HepG2 (cell line): ENCODE measurements around the gene SLAIN2. TPM values are rescaled to one million over a fixed set of nuclear protein-coding genes. Genes with fewer than 3 reads are reported as not detected.

Experiments
- ATAC-seq: fragments of 200-7000 bp; cut with Tn5 transposase; 3 replicates; pipeline ENCODE4 v1.9.1; 2020; ENCODE audit warnings: mild to moderate bottlenecking, moderate library complexity
- BruUV-seq: library from RNA; stranded (reverse); fragments of 400-500 nt; replicated peaks from 2 replicates; lab custom pipeline; 2021; lab: Mats Ljungman, UMichigan
- CTCF ChIA-PET: fragments of 300-600 bp; formaldehyde crosslinking; extraction: SDS; loops from one replicate; lab custom pipeline; 2021; ENCODE audit warnings: low total read pairs, inconsistent platforms, low intra/inter-chr PET ratio; lab: Yijun Ruan, JAX
- POLR2A ChIA-PET: fragments of 350-600 bp; sonication (Branson Sonifier 250); formaldehyde crosslinking; loops from one replicate; lab custom pipeline; 2020; ENCODE audit warnings: antibody characterized with exemption, inconsistent platforms; lab: Yijun Ruan, JAX
- DNase-seq: peaks from one replicate; pipeline ENCODE4 v3.0.0-alpha.2; 2015; ENCODE audit warnings: low spot score
- FAIRE-seq: peaks from 3 replicates; lab custom pipeline; 2011; peaks lifted over from hg19 to GRCh38; lab: Jason Lieb, UNC
- H2AFZ ChIP-seq: one replicate; pipeline ENCODE4 v1.6.1; 2011; ENCODE audit warnings: low read length, inconsistent platforms
- H3K27ac ChIP-seq: fragments of 300-600 bp; 3 replicates; pipeline ENCODE4 v1.8.0; 2011; ENCODE audit warnings: mixed run types, mild to moderate bottlenecking, mixed read lengths, low read length, inconsistent platforms; ENCODE audit not compliant: insufficient read depth; ENCODE audit errors: extremely low read length
- H3K27me3 ChIP-seq, 2 experiments: fragments of 200-600 bp in 1 of 2; 2 replicates in 1 of 2; 3 replicates in 1 of 2; pipeline versions ENCODE4 v1.6.0 to v1.8.0; 2011; ENCODE audit warnings: low read length in 2 of 2, mild to moderate bottlenecking in 2 of 2, moderate library complexity in 2 of 2, inconsistent platforms in 1 of 2; ENCODE audit not compliant: insufficient read depth in 2 of 2, control insufficient read depth in 1 of 2
- H3K36me3 ChIP-seq, 2 experiments: fragments of 200-600 bp in 1 of 2; replicated peaks in 1 of 2; 2 replicates in 1 of 2; 3 replicates in 1 of 2; pipeline versions ENCODE4 v1.5.1 to v1.8.0; 2011; ENCODE audit warnings: low read length in 2 of 2, inconsistent platforms in 1 of 2; ENCODE audit not compliant: insufficient read depth in 2 of 2, control insufficient read depth in 1 of 2
- H3K4me1 ChIP-seq: 2 replicates; pipeline ENCODE4 v1.5.1; 2012; ENCODE audit warnings: low read length, inconsistent platforms; ENCODE audit not compliant: insufficient read depth
- H3K4me2 ChIP-seq: 2 replicates; pipeline ENCODE4 v1.6.0; 2011; ENCODE audit warnings: low read depth, low read length, inconsistent platforms
- H3K4me3 ChIP-seq, 3 experiments: fragments of 200-600 bp in 1 of 3; sonication (generic), shearing (Covaris generic) in 1 of 3; replicated peaks in 1 of 3; 2 replicates each; pipeline ENCODE4 v1.5.1; 2011 to 2016; ENCODE audit warnings: low read length in 3 of 3, inconsistent platforms in 2 of 3, low read depth in 2 of 3, mild to moderate bottlenecking in 2 of 3, control low read depth in 1 of 3, mixed read lengths in 1 of 3; ENCODE audit not compliant: insufficient read depth in 1 of 3
- H3K79me2 ChIP-seq: one replicate; pipeline ENCODE4 v1.6.1; 2011; ENCODE audit warnings: low read length, inconsistent platforms; ENCODE audit not compliant: insufficient read depth
- H3K9ac ChIP-seq: 2 replicates; pipeline ENCODE4 v1.6.0; 2011; ENCODE audit warnings: mild to moderate bottlenecking, low read depth, low read length, inconsistent platforms; ENCODE audit not compliant: insufficient read depth
- H3K9me3 ChIP-seq: 2 replicates; pipeline ENCODE4 v1.5.1; 2012; ENCODE audit warnings: mild to moderate bottlenecking, low read length
- H4K20me1 ChIP-seq: 2 replicates; pipeline ENCODE4 v1.6.0; 2011; ENCODE audit warnings: inconsistent platforms, mild to moderate bottlenecking, low read length, moderate library complexity; ENCODE audit not compliant: insufficient read depth
- FOXC1 ChIP-seq: sonication (generic); formaldehyde crosslinking; IDR thresholded peaks from 2 replicates; pipeline ENCODE4 v1.8.0; 2022; ENCODE audit warnings: mild to moderate bottlenecking, missing genetic modification reagents, borderline replicate concordance
- GPN1 ChIP-seq: sonication (generic); formaldehyde crosslinking; IDR thresholded peaks from 2 replicates; pipeline ENCODE4 v1.5.1; 2020; ENCODE audit warnings: missing genetic modification reagents, borderline replicate concordance
- KMT2A ChIP-seq: sonication (generic); formaldehyde crosslinking; IDR thresholded peaks from 2 replicates; pipeline ENCODE4 v1.4.0; 2020; ENCODE audit warnings: missing genetic modification reagents
- MTA1 ChIP-seq: sonication (generic); formaldehyde crosslinking; IDR thresholded peaks from 2 replicates; pipeline ENCODE4 v1.4.0; 2020; ENCODE audit warnings: missing genetic modification reagents, mild to moderate bottlenecking, borderline replicate concordance
- NR2F1 ChIP-seq, 2 experiments: fragments of 450-650 bp in 1 of 2; formaldehyde crosslinking in 1 of 2; IDR thresholded peaks; 2 replicates each; pipeline versions ENCODE4 v1.5.0 to v1.6.1; 2016 to 2020; ENCODE audit warnings: mild to moderate bottlenecking in 1 of 2, missing compliant biosample characterization in 1 of 2, missing genetic modification reagents in 1 of 2, moderate library complexity in 1 of 2
- RXRB ChIP-seq: IDR thresholded peaks from 2 replicates; pipeline ENCODE4 v1.6.1; 2016; ENCODE audit warnings: borderline replicate concordance, missing genetic modification reagents, missing compliant biosample characterization
- TEF ChIP-seq: sonication (generic); formaldehyde crosslinking; IDR thresholded peaks from 2 replicates; pipeline ENCODE4 v1.5.0; 2020; ENCODE audit warnings: missing genetic modification reagents
- ZC3H13 ChIP-seq: sonication (generic); formaldehyde crosslinking; IDR thresholded peaks from 2 replicates; pipeline ENCODE4 v1.8.1; 2023; ENCODE audit warnings: mild to moderate bottlenecking, missing genetic modification reagents, moderate library complexity
- ZFP36L2 ChIP-seq: sonication (generic); formaldehyde crosslinking; IDR thresholded peaks from 2 replicates; pipeline ENCODE4 v1.4.0; 2020; ENCODE audit warnings: missing genetic modification reagents
- ZNF224 ChIP-seq: sonication (generic); formaldehyde crosslinking; IDR thresholded peaks from 2 replicates; pipeline ENCODE4 v1.5.0; 2020; ENCODE audit warnings: mild to moderate bottlenecking, missing genetic modification reagents
- ZNF367 ChIP-seq: sonication (generic); formaldehyde crosslinking; IDR thresholded peaks from 2 replicates; pipeline ENCODE4 v1.4.0; 2020; ENCODE audit warnings: missing genetic modification reagents, borderline replicate concordance
- ZNF747 ChIP-seq: sonication (generic); formaldehyde crosslinking; IDR thresholded peaks from 2 replicates; pipeline ENCODE4 v1.8.1; 2023; ENCODE audit warnings: missing genetic modification reagents, mild to moderate bottlenecking, borderline replicate concordance
- ZSCAN5A ChIP-seq: sonication (generic); formaldehyde crosslinking; IDR thresholded peaks from 2 replicates; pipeline ENCODE4 v1.8.0; 2022; ENCODE audit warnings: mild to moderate bottlenecking, missing genetic modification reagents, borderline replicate concordance
- ZSCAN9 ChIP-seq: IDR thresholded peaks from 2 replicates; pipeline ENCODE4 v1.6.1; 2016; ENCODE audit warnings: borderline replicate concordance
- WGBS: methylation state at CpG from one replicate; pipeline ENCODE4 v1.1.6; 2017; ENCODE audit warnings: low lambda C conversion rate; 5-methylcytosine and 5-hydroxymethylcytosine counted together
- in situ Hi-C: cut with HindIII; loops from 2 replicates; pipeline ENCODE4 v1.10.0; 2017; ENCODE audit warnings: low pct_unique_long_range_greater_than_20kb; ENCODE audit not compliant: extremely low pct_ligation_motif_present
- intact Hi-C: fragments of 100-400 bp; cut with micrococcal nuclease; formaldehyde crosslinking; loops from one replicate; pipeline ENCODE4 v1.10.0; 2022; ENCODE audit not compliant: unreplicated experiment
- polyA plus RNA-seq, 8 experiments: library from polyadenylated mRNA; depleted of rRNA in 3 of 8; stranded (reverse) in 7 of 8; unstranded in 1 of 8; fragments of >200 nt; fragmentation: Illumina TruSeq in 4 of 8; extraction: Trizol in 4 of 8; gene quantifications; 2 replicates each; pipeline versions ENCODE4 v1.2.1 to v1.2.3, GENCODE V29; 2011 to 2016; ENCODE audit warnings: low read depth in 4 of 8, missing spikeins in 1 of 8, mixed read lengths in 1 of 8; ENCODE audit not compliant: insufficient read depth in 1 of 8
- total RNA-seq, 5 experiments: library from RNA; depleted of rRNA; stranded (reverse); fragments of >200 nt; fragmentation: Illumina TruSeq; extraction: Trizol; gene quantifications; 2 replicates each; pipeline ENCODE4 v1.2.3, GENCODE V29; 2016; ENCODE audit warnings: low read depth in 1 of 5
- TF ChIP-seq, protein P1 (sequence below): sonication (generic); formaldehyde crosslinking; IDR thresholded peaks from 2 replicates; pipeline ENCODE4 v1.4.0; 2020; ENCODE audit warnings: mild to moderate bottlenecking, low read depth, missing genetic modification reagents
- TF ChIP-seq, protein P2 (sequence below): sonication (generic); formaldehyde crosslinking; IDR thresholded peaks from 2 replicates; pipeline ENCODE4 v1.5.0; 2020; ENCODE audit warnings: missing genetic modification reagents

Gene SLAIN2
- total and polyA plus RNA-seq, 2 of the 13 experiments (the other 11 are each of a cell fraction or from before 2014, with no cell fraction given) = 20.7 to 22.5 TPM

DNA sequence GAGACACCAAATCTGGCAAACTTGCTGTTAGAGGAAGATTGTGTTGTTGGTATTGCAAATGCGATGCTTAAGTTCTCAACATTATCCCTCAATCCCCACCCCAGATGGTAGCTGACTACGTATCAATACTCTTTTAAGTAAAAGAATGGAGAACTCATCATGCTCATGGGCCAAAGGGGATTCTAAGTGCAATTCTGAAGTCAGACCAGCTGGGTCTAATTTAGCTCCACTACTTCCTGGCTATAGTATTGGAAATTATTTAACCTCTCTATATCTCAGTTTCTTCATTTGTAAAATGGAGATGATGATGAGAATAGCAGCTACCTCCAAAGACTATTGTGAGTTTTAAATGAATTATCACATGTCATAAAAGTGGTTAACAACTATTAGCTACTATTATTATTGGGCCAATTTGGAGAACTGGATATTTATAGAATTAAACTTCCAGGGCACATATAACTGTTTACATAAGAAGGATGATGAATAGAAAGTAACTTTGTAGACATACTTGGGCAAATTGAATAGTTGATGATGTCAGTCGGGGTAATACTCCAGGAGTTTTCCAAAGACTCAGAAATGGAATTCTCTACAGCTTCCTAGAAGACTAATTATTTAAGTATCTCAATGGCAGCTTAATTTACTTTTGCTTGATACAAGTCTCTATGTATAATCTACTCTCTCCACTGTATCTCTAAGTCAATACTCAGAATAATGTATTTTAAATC is 5.0 kb upstream of the SLAIN2 start:
- ATAC-seq = no peak
- FAIRE-seq = no peak
- intact Hi-C loops = no loop called here
- H3K4me1 ChIP-seq = peaks cover 24% of the 10 kb centered on the region
- TF ChIP-seq RXRB (CRISPR knock-in tag) (no peak), ZC3H13 (CRISPR knock-in tag) (no peak), TEF (no peak), ZNF367 (CRISPR knock-in tag) (no peak), ZSCAN5A (no peak), ZNF224 (no peak), NR2F1 (CRISPR knock-in tag; IDR thresholded peaks at IDR 0.05) (no peak), ZNF747 (CRISPR knock-in tag) (no peak), ZFP36L2 (no peak), MTA1 (no peak), FOXC1 (CRISPR knock-in tag) (no peak), ZSCAN9 (CRISPR knock-in tag) (no peak), GPN1 (CRISPR knock-in tag) (no peak), KMT2A (CRISPR knock-in tag) (no peak)
- TF ChIP-seq, protein P1, sequence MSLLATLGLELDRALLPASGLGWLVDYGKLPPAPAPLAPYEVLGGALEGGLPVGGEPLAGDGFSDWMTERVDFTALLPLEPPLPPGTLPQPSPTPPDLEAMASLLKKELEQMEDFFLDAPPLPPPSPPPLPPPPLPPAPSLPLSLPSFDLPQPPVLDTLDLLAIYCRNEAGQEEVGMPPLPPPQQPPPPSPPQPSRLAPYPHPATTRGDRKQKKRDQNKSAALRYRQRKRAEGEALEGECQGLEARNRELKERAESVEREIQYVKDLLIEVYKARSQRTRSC (CRISPR knock-in tag) = no peak
- TF ChIP-seq, protein P2, sequence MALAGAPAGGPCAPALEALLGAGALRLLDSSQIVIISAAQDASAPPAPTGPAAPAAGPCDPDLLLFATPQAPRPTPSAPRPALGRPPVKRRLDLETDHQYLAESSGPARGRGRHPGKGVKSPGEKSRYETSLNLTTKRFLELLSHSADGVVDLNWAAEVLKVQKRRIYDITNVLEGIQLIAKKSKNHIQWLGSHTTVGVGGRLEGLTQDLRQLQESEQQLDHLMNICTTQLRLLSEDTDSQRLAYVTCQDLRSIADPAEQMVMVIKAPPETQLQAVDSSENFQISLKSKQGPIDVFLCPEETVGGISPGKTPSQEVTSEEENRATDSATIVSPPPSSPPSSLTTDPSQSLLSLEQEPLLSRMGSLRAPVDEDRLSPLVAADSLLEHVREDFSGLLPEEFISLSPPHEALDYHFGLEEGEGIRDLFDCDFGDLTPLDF (CRISPR knock-in tag) = no peak
- no peak overlapping the region for H2AFZ ChIP-seq
- H3K27ac ChIP-seq = no peak overlapping the region
- ChIA-PET CTCF (no interaction called here), POLR2A (no interaction called here)
- H3K9me3 ChIP-seq = no peaks in the 10 kb centered on the region
- H3K79me2 ChIP-seq = no peaks in the 10 kb centered on the region
- no peak overlapping the region for H3K9ac ChIP-seq
- H3K4me3 ChIP-seq = no peak overlapping the region
- 70% methylated on average over 3 of the region's 3 CpGs for WGBS
- H3K27me3 ChIP-seq = peaks cover 0 to 5% of the 10 kb centered on the region in 2 experiments; a peak in 1 of 5 replicates
- no peaks in the 10 kb centered on the region for H4K20me1 ChIP-seq
- DNase-seq = no peak
- H3K36me3 ChIP-seq = no peaks in the 10 kb centered on the region
- no peak overlapping the region for H3K4me2 ChIP-seq
- BruUV-seq = no TSS peak
- in situ Hi-C loops = no loop called here
